ACC112 (cell line): ENCODE data around the gene GABBR2.
"Not testable (repeated sequence)": the region's sequence is repeated elsewhere in the genome, so short reads cannot be mapped to it uniquely, and the experiment has no call there.

Experiments
- H2AFZ ChIP-seq: fragments of 200-600 bp; sonication (generic); one replicate; pipeline ENCODE4 v1.6.0; 2017; ENCODE audit warnings: antibody characterized with exemption, low read length; ENCODE audit not compliant: unreplicated experiment
- H3K27ac ChIP-seq: fragments of 200-600 bp; sonication (generic); 2 replicates; pipeline ENCODE4 v1.5.1; 2014; ENCODE audit warnings: low read depth, mild to moderate bottlenecking, antibody characterized with exemption, low read length, moderate library complexity
- H3K27me3 ChIP-seq: fragments of 200-600 bp; sonication (generic); 2 replicates; pipeline ENCODE4 v1.6.1; 2014; ENCODE audit warnings: mild to moderate bottlenecking, antibody characterized with exemption, low read length, moderate library complexity, mixed read lengths; ENCODE audit not compliant: insufficient read depth
- H3K36me3 ChIP-seq: fragments of 200-600 bp; sonication (generic); 2 replicates; pipeline ENCODE4 v1.6.1; 2016; ENCODE audit warnings: mild to moderate bottlenecking, antibody characterized with exemption, low read length, moderate library complexity, mixed read lengths; ENCODE audit not compliant: insufficient read depth
- H3K4me1 ChIP-seq: fragments of 200-600 bp; sonication (generic); one replicate; pipeline ENCODE4 v1.6.1; 2016; ENCODE audit warnings: low read length, mixed read lengths; ENCODE audit not compliant: insufficient read depth, unreplicated experiment, control insufficient read depth
- H3K4me3 ChIP-seq: fragments of 200-600 bp; sonication (generic); 2 replicates; pipeline ENCODE4 v1.5.1; 2014; ENCODE audit warnings: mild to moderate bottlenecking, low read depth, low read length
- H3K79me2 ChIP-seq: fragments of 200-600 bp; sonication (generic); one replicate; pipeline ENCODE4 v1.6.0; 2016; ENCODE audit warnings: low read length; ENCODE audit not compliant: control insufficient read depth, unreplicated experiment, insufficient read depth

GABBR2 gene

DNA sequence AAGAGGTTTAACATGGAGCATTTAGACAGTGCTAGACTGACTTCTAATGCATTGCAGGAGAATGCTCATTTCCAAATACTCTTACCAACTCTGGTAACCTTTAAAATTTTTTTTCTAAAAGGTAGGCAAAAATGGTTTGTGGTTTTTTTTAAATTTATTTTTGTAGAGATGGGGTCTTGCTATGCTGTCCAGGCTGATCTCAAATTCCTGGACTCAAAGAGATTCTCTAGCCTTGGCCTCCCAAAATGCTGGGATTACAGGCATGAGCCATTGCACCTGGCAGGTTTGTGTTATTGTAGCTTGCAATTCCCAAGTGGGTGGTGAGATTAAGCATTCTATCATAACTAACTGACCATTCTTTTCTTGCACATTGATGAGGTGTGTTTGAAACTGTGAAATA lies 410.3 kb downstream of the GABBR2 start:
- Histone ChIP-seq H3K79me2 (no peaks in the 10 kb centered on the region), H3K4me3 (no peak overlapping the region), H2AFZ (no peak overlapping the region), H3K27ac (no peak overlapping the region), H3K4me1 (peaks cover 3% of the 10 kb centered on the region), H3K36me3 (no peaks in the 10 kb centered on the region), H3K27me3 (no peaks in the 10 kb centered on the region)

DNA sequence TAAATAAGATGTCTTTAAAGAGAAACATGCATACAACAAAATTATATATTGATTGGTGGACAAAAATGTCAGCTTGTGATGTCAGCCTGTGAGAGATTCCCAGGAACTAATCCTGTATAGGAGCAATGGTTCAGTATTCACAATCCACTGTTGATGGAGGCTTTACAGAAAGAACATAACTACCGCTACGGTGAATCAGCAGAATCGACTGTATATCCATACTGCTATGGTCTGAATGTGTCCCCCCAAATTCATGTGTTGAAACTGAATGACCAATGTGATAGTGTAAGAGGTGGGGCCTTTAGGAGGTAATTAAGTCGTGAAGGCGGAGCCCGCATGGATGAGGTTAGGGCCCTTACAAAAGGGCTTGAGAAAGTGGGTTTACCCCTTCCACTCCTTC lies 412.9 kb downstream of the GABBR2 start:
- H3K27me3 ChIP-seq, result no peaks in the 10 kb centered on the region
- no peaks in the 10 kb centered on the region for H3K4me1 ChIP-seq
- H3K27ac ChIP-seq, result no peak overlapping the region
- no peaks in the 10 kb centered on the region for H3K79me2 ChIP-seq
- H3K4me3 ChIP-seq, result no peak overlapping the region
- no peaks in the 10 kb centered on the region for H3K36me3 ChIP-seq
- no peak overlapping the region for H2AFZ ChIP-seq

DNA sequence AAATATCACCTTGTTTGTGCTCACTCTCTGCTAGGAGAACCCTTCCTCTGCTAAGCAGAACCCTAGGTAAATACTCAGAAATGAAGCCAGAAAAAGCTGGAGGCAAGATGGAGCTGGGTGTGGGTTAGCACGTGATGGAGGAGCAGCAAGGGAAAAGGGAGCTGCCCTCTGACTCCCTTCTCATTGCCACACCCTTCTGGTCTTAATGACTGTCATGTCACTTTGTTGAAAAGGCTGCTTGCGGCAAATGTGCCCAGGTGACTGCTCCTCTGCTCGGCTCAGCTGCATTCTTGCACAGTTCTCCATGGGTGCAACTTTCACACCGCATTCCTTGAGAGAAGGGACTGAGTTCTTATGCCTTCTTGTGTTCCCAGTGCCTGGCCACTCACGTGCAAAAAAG lies 416.9 kb downstream of the GABBR2 start:
- no peaks in the 10 kb centered on the region for H3K27me3 ChIP-seq
- no peaks in the 10 kb centered on the region for H3K4me1 ChIP-seq
- no peaks in the 10 kb centered on the region for H3K36me3 ChIP-seq
- H3K4me3 ChIP-seq, result no peak overlapping the region
- H3K27ac ChIP-seq, result no peak overlapping the region
- H3K79me2 ChIP-seq, result no peaks in the 10 kb centered on the region
- H2AFZ ChIP-seq, result no peak overlapping the region

DNA sequence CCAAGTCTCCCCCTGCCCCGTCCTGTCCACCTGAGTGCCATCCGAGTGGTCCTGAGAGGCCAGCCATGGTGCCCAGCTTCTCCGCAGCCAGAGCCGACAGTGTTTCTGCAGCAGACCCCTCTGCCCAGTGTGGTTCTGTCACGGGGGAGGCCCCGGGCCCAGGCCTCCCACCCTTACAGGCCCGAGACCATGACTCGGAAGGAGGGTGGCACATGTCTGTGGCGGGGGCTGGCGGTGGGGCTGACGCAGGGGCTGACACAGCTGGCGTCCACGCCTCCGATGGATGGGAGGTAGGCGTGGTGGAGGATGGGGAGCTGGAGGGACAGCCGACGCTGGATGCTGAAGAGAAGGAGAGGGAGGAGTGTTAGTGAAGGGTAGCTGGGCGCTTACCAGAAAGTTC lies 418.3 kb downstream of the GABBR2 start:
- Histone ChIP-seq H3K79me2 (no peaks in the 10 kb centered on the region), H3K27me3 (no peaks in the 10 kb centered on the region), H2AFZ (no peak overlapping the region), H3K4me1 (no peaks in the 10 kb centered on the region), H3K36me3 (no peaks in the 10 kb centered on the region), H3K4me3 (no peak overlapping the region), H3K27ac (no peak overlapping the region)

DNA sequence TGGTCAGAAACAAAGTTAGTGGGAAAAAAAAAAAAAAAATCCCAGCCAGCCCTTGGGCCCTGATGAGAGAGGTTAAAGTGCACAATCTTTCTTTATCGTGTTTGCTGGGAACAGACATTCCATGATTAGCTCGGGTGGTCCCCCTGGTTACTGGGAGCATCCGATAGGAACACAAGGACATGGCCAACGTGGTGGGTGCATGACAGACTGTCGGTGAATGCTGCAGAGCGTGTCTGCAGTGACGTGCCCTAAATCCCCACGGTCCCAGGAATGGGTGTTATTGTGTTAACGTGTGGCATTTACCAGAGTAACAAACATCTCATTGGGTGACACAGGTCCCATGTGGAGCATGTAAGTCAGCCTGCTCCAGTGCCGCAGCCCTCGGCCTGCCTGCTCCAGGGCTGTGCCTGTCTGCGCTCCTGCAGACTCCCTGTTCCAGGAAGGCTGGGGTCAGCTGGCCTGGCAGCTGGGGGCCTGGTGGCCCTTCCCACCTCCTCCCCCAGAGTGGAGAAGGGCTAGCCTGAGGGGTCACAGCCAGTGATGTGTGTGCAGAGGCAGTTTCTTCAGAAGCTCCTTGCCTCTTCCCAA lies 419.0 kb downstream of the GABBR2 start:
- no peak overlapping the region for H2AFZ ChIP-seq
- no peaks in the 10 kb centered on the region for H3K36me3 ChIP-seq
- no peaks in the 10 kb centered on the region for H3K79me2 ChIP-seq
- no peak overlapping the region for H3K4me3 ChIP-seq
- H3K27me3 ChIP-seq, result no peaks in the 10 kb centered on the region
- no peak overlapping the region for H3K27ac ChIP-seq
- no peaks in the 10 kb centered on the region for H3K4me1 ChIP-seq

DNA sequence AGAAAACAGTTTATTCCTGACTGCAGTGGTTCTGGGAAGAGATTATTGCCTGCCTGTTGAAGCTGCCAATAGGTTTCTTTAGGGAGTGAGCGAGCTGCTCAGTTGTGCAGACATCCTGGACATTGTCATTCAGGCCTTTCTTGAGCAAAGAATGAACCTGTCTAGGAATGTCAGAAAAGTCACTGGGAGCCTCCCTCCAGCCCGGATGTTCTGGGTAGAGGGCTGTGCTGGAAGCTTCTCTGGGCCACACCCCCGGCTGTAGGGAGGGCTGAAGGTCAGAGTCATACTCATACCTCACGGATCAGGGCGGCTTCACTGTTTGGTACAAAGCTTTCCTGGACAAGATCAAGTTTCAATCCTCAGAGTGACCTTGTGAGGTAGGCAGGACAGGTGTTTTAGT lies 419.9 kb downstream of the GABBR2 start:
- no peak overlapping the region for H3K27ac ChIP-seq
- no peaks in the 10 kb centered on the region for H3K79me2 ChIP-seq
- no peak overlapping the region for H2AFZ ChIP-seq
- no peaks in the 10 kb centered on the region for H3K27me3 ChIP-seq
- H3K36me3 ChIP-seq, result no peaks in the 10 kb centered on the region
- no peak overlapping the region for H3K4me3 ChIP-seq
- no peaks in the 10 kb centered on the region for H3K4me1 ChIP-seq

DNA sequence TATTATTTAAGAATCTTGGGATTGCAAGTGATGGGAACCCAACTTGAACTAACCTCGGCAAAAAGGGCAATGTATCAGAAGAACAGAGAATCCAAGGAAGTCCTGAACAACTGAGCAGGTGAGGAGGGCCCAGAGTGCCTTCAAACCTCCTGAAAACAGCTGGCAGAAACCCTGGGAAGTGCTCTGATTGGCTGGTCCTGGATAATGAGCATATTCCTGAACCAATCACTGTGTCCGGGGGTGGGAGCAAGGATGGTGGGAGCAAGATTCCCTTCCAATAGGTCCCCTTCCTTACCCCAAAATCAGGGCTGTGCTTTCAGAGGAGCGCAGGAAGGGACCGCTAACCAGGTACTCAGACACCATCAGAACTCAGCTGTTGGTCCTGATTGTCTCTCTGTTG lies 421.4 kb downstream of the GABBR2 start:
- H3K36me3 ChIP-seq, result no peaks in the 10 kb centered on the region
- H3K79me2 ChIP-seq, result no peaks in the 10 kb centered on the region
- H3K27me3 ChIP-seq, result no peaks in the 10 kb centered on the region
- no peak overlapping the region for H3K4me3 ChIP-seq
- no peaks in the 10 kb centered on the region for H3K4me1 ChIP-seq
- no peak overlapping the region for H2AFZ ChIP-seq
- H3K27ac ChIP-seq, result no peak overlapping the region

DNA sequence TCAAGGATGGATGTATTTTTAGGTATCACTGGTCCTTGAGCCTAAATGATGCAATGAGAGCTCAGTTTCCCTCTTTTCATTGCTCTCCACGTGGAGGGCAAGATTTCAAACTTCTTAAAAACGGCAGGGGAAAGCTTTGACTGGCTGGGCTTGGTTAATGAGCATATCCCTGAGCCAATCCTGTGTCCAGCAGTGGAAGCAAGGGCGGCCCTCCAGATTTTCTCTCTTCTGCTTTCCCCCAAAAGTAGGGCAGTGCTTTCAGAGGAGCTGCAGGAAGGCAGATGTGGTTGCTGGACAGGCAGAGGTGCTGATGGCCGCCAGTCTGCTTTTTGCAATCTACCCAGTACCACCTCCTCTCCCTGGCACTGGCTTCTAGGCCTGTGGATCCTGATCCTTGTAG lies 423.3 kb downstream of the GABBR2 start:
- peaks cover 15% of the 10 kb centered on the region; the same call in 1 of the 2 replicates for H3K27me3 ChIP-seq
- H3K4me3 ChIP-seq, result no peak overlapping the region
- no peaks in the 10 kb centered on the region for H3K4me1 ChIP-seq
- H3K27ac ChIP-seq, result no peak overlapping the region
- H3K79me2 ChIP-seq, result no peaks in the 10 kb centered on the region
- no peaks in the 10 kb centered on the region for H3K36me3 ChIP-seq
- H2AFZ ChIP-seq, result no peak overlapping the region

DNA sequence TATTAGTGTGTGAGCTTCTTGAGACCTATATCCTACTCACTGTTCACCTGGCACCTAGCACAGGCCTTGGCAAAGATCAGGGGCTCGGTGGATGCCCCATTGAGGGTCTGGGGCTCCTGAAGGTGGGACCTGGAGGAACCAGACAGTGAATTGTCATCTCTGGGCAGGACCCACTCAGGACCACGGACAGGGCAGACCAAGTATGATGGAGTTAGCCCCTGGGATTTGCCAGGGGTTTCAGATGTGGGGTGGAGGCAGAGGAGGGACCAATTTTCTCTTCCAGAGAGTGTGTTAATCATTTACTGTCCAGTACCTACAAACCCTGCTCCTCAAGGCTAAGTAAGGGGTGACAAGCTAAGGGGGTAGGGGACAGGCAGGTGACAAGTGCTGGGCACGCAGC lies 424.0 kb downstream of the GABBR2 start:
- H2AFZ ChIP-seq, result no peak overlapping the region
- no peak overlapping the region for H3K4me3 ChIP-seq
- H3K79me2 ChIP-seq, result no peaks in the 10 kb centered on the region
- no peaks in the 10 kb centered on the region for H3K4me1 ChIP-seq
- H3K36me3 ChIP-seq, result no peaks in the 10 kb centered on the region
- H3K27ac ChIP-seq, result no peak overlapping the region
- H3K27me3 ChIP-seq, result peaks cover 20% of the 10 kb centered on the region

DNA sequence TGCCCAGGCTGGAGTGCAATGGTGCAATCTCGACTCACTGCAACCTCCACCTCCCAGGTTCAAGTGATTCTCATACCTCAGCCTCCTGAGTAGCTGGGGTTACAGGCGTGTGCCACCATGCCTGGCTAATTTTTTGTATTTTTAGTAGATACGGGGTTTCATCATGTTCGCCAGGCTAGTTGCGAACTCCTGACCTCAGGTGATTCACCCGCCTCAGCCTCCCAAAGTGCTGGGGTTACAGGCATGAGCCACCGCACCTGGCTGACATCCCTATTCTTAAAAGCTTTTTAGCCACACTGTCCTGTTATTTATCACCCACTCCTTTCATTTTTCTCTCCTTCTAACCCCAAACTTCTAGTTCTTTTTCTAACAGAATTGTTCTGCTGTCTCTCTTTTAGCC lies 425.6 kb downstream of the GABBR2 start:
- not testable (repeated sequence) for H3K4me3 ChIP-seq, H3K4me1 ChIP-seq, H3K27ac ChIP-seq, H3K36me3 ChIP-seq, H2AFZ ChIP-seq, H3K79me2 ChIP-seq
- H3K27me3 ChIP-seq, result peaks cover 35% of the 10 kb centered on the region

DNA sequence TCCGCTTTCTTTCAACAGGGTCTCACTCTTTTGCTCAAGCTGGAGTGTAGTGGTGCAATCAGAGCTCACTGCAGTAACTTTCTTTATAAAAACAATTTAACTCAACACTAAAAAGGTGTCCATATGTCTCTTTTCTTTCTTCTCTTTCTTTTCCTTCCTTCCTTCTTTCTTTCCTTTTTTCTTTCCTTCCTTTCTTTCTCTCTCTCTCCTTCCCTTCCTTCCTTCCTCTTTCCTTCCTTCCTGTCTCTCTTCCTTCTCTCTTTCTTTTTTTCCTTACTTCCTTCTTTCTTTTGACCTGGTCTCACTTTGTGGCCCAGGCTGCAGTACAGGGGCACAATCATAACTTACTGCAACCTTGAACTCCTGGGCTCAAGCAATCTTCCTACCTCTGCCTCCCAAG lies 427.5 kb downstream of the GABBR2 start:
- Histone ChIP-seq H3K4me3 (no peak overlapping the region), H3K27me3 (peaks cover 45% of the 10 kb centered on the region), H2AFZ (no peak overlapping the region), H3K36me3 (no peaks in the 10 kb centered on the region), H3K27ac (no peak overlapping the region), H3K4me1 (no peaks in the 10 kb centered on the region), H3K79me2 (no peaks in the 10 kb centered on the region)
